Subcutaneous adipose tissue (tissue), 4 donors: ENCODE measurements around the gene INCA1. TPM values are rescaled to one million over a fixed set of nuclear protein-coding genes. Genes with fewer than 3 reads are reported as not detected.

ENCODE experiments used
- CTCF ChIP-seq: fragments of 450-650 bp; IDR thresholded peaks from one replicate; pipeline ENCODE4 v1.5.1; 2016; ENCODE audit warnings: low read depth, mild to moderate bottlenecking, control low read depth, antibody characterized with exemption, moderate library complexity
- total RNA-seq, 4 donors: library from RNA; depleted of rRNA; stranded (reverse); fragments of >200 nt; gene quantifications; one replicate each; pipeline ENCODE4 v1.1.0, GENCODE V29; 2016

INCA1 gene
- 1 to 10 TPM in 3 of 4 donors, under 1 TPM in 1; 0.85 to 1.3 (median 1.1) TPM for total RNA-seq

- TF ChIP-seq CTCF = no peak
Observed at GRCh38 chr17:4997302-4998026, at the start of gene INCA1, which contains the start of gene KIF1C. TSS of gene INCA1 (minus strand) at chr17:4997522. CDS start at chr17:4994437, 3,085 bp downstream. TSS of gene KIF1C (plus strand) at chr17:4997950. CDS start at chr17:5000247, 2,297 bp downstream.

GRCh38 chr17:5045496-5045895 lies 48.2 kb upstream of the INCA1 start:
- TF ChIP-seq CTCF = no peak

- no peak for TF ChIP-seq CTCF
Observed at GRCh38 chr17:5044630-5045029, 47.3 kb upstream of the INCA1 start.

GRCh38 chr17:5043524-5043923 lies 46.2 kb upstream of the INCA1 start:
- no peak for TF ChIP-seq CTCF

- TF ChIP-seq CTCF = no peak
Observed at GRCh38 chr17:5042157-5043022, 45.1 kb upstream of the INCA1 start.

GRCh38 chr17:5035315-5035714 lies 38.0 kb upstream of the INCA1 start, which contains the start of gene SLC52A1:
TSS of gene SLC52A1 (minus strand) at chr17:5035426. CDS start at chr17:5034606, 820 bp downstream.
- TF ChIP-seq CTCF = no peak

- no peak for TF ChIP-seq CTCF
Observed at GRCh38 chr17:5034651-5035050, 37.3 kb upstream of the INCA1 start.
